ENCODE measurements around the gene TMEM260.

DNA sequence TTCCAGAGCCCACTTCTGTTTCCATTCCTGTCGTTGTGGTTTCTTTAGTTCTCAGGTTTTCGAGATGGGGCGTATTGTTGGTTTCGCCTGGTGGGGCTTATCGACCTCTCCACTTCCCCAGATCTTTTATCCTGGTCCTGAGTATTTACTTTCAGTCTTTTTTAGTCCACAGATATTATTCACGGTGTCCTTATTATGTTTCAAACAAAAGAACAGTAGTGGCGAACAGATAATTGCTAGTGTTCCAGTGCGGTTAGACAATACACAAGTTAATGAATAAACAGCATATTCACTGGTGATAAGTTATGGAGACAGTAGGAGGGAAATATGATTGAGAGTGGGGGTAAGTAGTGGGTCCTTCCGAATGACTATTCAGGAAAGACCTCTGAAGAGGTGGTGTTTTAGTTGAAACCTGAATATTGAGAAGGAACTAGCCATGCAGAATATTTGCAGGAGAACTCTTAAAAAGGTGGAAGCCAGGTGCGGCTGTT is 668 bp downstream of the TMEM260 start:
- TF ChIP-seq, protein P1, sequence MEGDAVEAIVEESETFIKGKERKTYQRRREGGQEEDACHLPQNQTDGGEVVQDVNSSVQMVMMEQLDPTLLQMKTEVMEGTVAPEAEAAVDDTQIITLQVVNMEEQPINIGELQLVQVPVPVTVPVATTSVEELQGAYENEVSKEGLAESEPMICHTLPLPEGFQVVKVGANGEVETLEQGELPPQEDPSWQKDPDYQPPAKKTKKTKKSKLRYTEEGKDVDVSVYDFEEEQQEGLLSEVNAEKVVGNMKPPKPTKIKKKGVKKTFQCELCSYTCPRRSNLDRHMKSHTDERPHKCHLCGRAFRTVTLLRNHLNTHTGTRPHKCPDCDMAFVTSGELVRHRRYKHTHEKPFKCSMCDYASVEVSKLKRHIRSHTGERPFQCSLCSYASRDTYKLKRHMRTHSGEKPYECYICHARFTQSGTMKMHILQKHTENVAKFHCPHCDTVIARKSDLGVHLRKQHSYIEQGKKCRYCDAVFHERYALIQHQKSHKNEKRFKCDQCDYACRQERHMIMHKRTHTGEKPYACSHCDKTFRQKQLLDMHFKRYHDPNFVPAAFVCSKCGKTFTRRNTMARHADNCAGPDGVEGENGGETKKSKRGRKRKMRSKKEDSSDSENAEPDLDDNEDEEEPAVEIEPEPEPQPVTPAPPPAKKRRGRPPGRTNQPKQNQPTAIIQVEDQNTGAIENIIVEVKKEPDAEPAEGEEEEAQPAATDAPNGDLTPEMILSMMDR (IDR thresholded peaks at IDR 0.05) = no peak
- TF ChIP-seq POLR2A (IDR thresholded peaks at IDR 0.05) (no peak), EP300 (IDR thresholded peaks at IDR 0.05) (no peak), POLR2AphosphoS5 (IDR thresholded peaks at IDR 0.05) (no peak)
